AG09309 (cell line): ENCODE results near the gene HOXC10.

Experiments used
- DNase-seq: peaks from one replicate; pipeline ENCODE4 v3.0.0-alpha.2; 2010; ENCODE audit warnings: low read depth
- H3K4me3 ChIP-seq: 2 replicates; pipeline ENCODE4 v1.5.1; 2011; ENCODE audit warnings: mild to moderate bottlenecking, low read depth, low read length, moderate library complexity; ENCODE audit not compliant: control insufficient read depth
- TF ChIP-seq, protein P1 (sequence below): IDR thresholded peaks from 2 replicates; pipeline ENCODE4 v1.5.1; 2011; ENCODE audit warnings: mild to moderate bottlenecking, low read depth, low read length, inconsistent platforms; ENCODE audit not compliant: insufficient read depth, control insufficient read depth; ENCODE audit errors: missing control alignments

Gene HOXC10

DNA sequence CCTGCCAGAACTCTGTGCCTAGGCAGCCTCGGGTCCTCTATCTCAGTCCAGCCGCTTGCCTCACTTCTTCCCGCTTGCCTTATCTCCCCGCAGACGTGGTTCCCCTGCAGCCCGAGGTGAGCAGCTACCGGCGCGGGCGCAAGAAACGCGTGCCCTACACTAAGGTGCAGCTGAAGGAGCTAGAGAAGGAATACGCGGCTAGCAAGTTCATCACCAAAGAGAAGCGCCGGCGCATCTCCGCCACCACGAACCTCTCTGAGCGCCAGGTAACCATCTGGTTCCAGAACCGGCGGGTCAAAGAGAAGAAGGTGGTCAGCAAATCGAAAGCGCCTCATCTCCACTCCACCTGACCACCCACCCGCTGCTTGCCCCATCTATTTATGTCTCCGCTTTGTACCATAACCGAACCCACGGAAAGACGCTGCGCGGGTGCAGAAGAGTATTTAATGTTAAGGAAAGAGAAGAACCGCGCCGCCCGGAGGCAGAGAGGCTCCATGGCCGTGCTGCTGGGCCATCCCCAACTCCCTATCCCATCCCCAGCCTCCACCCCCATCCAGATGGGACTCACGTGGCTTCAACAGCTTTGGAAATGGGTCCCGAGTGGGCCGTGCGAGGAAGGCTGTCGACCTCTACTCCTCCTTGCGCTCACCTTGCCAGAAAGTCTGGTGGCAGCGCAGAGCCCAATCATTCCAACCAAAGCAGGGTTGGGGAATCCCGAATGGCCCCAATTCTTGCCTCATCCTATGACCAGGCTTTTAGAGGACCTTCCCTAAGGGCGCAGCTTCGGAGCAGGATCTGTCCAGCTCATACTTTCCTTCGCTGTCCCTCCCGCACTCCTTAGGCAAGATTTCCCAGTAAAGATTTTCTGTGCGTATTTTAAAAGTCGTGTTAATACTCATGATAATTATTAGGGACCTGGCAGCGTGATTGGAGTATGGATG, 39.8 kb upstream of the HOXC10 start:
- TF ChIP-seq, protein P1, sequence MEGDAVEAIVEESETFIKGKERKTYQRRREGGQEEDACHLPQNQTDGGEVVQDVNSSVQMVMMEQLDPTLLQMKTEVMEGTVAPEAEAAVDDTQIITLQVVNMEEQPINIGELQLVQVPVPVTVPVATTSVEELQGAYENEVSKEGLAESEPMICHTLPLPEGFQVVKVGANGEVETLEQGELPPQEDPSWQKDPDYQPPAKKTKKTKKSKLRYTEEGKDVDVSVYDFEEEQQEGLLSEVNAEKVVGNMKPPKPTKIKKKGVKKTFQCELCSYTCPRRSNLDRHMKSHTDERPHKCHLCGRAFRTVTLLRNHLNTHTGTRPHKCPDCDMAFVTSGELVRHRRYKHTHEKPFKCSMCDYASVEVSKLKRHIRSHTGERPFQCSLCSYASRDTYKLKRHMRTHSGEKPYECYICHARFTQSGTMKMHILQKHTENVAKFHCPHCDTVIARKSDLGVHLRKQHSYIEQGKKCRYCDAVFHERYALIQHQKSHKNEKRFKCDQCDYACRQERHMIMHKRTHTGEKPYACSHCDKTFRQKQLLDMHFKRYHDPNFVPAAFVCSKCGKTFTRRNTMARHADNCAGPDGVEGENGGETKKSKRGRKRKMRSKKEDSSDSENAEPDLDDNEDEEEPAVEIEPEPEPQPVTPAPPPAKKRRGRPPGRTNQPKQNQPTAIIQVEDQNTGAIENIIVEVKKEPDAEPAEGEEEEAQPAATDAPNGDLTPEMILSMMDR, result no peak
- no peak for DNase-seq
- no peak overlapping the region for H3K4me3 ChIP-seq

GRCh38 chr12:53947743-53948142, 37.2 kb upstream of the HOXC10 start:
- TF ChIP-seq, protein P1, result no peak
- DNase-seq, result no peak
- H3K4me3 ChIP-seq, result no peak overlapping the region

GRCh38 chr12:53948650-53949593, 36.0 kb upstream of the HOXC10 start:
- H3K4me3 ChIP-seq, result no peak overlapping the region
- no peak for DNase-seq
- TF ChIP-seq, protein P1, result no peak

DNA sequence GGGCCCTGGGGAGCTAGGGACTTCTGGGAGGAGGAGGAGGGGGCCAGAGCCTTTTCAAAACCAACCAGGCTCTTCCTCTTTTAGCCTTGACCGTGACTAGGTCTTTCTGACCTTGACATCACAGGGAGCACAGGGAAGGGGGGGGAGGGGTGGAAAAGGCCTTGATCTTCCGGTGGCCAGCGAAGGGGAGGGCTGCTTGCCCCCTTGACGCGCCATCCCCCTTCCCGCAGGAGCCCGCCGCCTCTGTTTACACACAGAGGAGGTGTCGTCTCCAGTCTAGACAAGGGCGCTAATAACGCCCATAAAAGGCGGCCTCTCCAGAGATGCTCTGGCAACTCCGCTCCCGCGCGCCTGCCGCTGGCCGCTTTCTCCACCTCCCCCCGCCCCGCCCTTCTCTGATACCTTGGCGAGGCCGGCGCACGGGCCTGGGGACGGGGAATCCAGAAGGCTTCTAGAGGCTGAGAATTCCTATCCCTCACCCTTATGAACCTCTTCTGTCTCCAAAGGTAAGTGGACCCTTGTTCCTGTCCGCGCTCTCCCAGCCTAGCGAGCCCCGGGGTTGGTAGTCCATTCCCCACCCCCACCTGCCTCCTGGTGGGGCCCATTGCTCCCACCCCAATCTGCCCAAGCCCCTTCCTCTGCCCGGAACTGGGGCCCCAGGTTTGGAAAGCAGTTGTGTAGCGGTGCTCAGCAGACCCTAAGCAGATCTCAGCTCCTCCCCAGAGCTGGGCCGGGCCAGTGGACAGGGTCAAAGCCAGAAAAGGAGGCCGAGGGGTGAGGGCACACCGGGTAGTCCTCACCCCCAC, 35.1 kb upstream of the HOXC10 start:
- DNase-seq, result no peak
- no peak overlapping the region for H3K4me3 ChIP-seq
- TF ChIP-seq, protein P1, result no peak

DNA sequence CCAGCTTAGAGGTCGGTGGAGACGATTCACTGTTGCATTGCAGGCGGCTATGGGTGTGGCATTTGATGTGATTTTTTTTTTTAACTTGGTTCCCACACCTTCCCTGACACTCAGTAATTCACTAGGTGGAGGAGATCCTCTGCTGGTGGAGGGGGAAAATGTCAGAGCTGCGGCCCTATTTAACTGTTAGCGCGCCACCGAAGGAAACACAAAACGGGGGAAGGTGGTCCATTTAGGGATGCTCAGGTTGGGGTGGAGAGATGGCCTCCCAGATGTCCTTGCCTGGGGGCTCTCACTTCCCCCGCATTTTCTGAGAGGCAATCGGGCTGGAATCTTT, 34.5 kb upstream of the HOXC10 start:
- no peak overlapping the region for H3K4me3 ChIP-seq
- TF ChIP-seq, protein P1, result no peak
- DNase-seq, result no peak
